ENCODE data around the gene SH3RF1. TPM values are rescaled to one million over a fixed set of nuclear protein-coding genes. Genes with fewer than 3 reads are reported as not detected.

The SH3RF1 gene
- total RNA-seq, 1 experiment from 2014 or later = 15.3 TPM

GRCh38 chr4:169163495-169163894 lies 107.3 kb downstream of the SH3RF1 start:
- Histone ChIP-seq H4K20me1 (ENCODE audit: control insufficient read depth, insufficient read depth, insufficient read length) (no peaks in the 10 kb centered on the region), H3K14ac (ENCODE audit: insufficient read depth, low read length) (no peak overlapping the region), H3T11ph (ENCODE audit: low read length) (no peak overlapping the region), H4K91ac (ENCODE audit: insufficient read length, low read depth, low read length) (no peak overlapping the region), H3K79me1 (ENCODE audit: insufficient read depth, low read depth, low read length, poor library complexity, severe bottlenecking) (no peaks in the 10 kb centered on the region), H2BK15ac (ENCODE audit: low read depth, low read length) (no peak overlapping the region), H3K79me2 (ENCODE audit: insufficient read depth, low read length) (0 out of 2 replicates have a peak, but pooled peaks cover 1% of the 10 kb centered on the region), H2BK120ac (ENCODE audit: low read depth, low read length, poor library complexity, severe bottlenecking) (no peak overlapping the region), H3K4me2 (ENCODE audit: insufficient read depth, insufficient read length, low read length) (no peak overlapping the region), H2AK5ac (ENCODE audit: insufficient read length, low read length) (no peak overlapping the region), H3K23ac (ENCODE audit: insufficient read length, low read depth, low read length) (no peak overlapping the region), H3K56ac (ENCODE audit: insufficient read length, low read depth, low read length) (no peak overlapping the region), H2BK5ac (ENCODE audit: insufficient read length, low read length) (no peak overlapping the region), H3K9ac (ENCODE audit: extremely low read depth, insufficient read length, low read length) (no peak overlapping the region), H3K4ac (ENCODE audit: low read depth, low read length) (no peak overlapping the region), H3K27me3 (ENCODE audit: insufficient read depth, low read length) (no peaks in the 10 kb centered on the region), H2AFZ (ENCODE audit: low read length) (no peak overlapping the region), H2BK20ac (ENCODE audit: low read depth, low read length, poor library complexity, severe bottlenecking) (no peak overlapping the region), H3K27ac (ENCODE audit: insufficient read length, low read depth, low read length) (no peak overlapping the region), H4K8ac (replicated peaks; ENCODE audit: insufficient read length, low read depth, low read length) (no peak overlapping the region), H3K23me2 (ENCODE audit: insufficient read length, low read depth, low read length, poor library complexity, severe bottlenecking) (no peaks in the 10 kb centered on the region), H3K18ac (ENCODE audit: insufficient read length, low read depth, low read length) (no peak overlapping the region), H3K4me1 (ENCODE audit: insufficient read depth, low read length) (peaks cover 5% of the 10 kb centered on the region; the same call in 1 of the 2 replicates), H2BK12ac (ENCODE audit: insufficient read length, low read depth, low read length) (no peak overlapping the region), H4K5ac (ENCODE audit: insufficient read length, low read depth, low read length) (no peak overlapping the region), H3K9me3 (ENCODE audit: control insufficient read depth, low read depth, low read length) (no peaks in the 10 kb centered on the region)
- no peak for DNase-seq
- Mint-ChIP-seq H3K27me3 (ENCODE audit: low read depth) (no peaks in the 10 kb centered on the region), H3K27ac (no peak overlapping the region), H3K4me1 (peaks cover 2% of the 10 kb centered on the region in 2 experiments; a peak in 3 of 4 replicates), H3K4me3 (no peak overlapping the region), H3K36me3 (ENCODE audit: insufficient read depth in 1 of 3, low read depth in 3 of 3) (no peaks in the 10 kb centered on the region), H3K9me3 (no peaks in the 10 kb centered on the region)
- TF ChIP-seq CTCF (conservative IDR thresholded peaks at IDR 0.05) = no peak
- WGBS (ENCODE audit: extremely low coverage, insufficient read length, low lambda C conversion rate) = no CpG with 5 or more reads among the region's 4 CpGs

Data from H9 (cell line).